Measurements from ENCODE around the gene MAB21L3. TPM values are rescaled to one million over a fixed set of nuclear protein-coding genes. Genes with fewer than 3 reads are reported as not detected.

Gene MAB21L3
- total and polyA plus RNA-seq, 2 donors (not counting 3 experiments of a cell fraction or from before 2014, with no cell fraction given), result not detected

GRCh38 chr1:116123837-116124533 is 12.8 kb downstream of the MAB21L3 start:
- H4K20me1 ChIP-seq (replicated peaks; ENCODE audit: control insufficient read depth, extremely low read depth, insufficient read depth, low read length), result no peaks in the 10 kb centered on the region
- no peaks in the 10 kb centered on the region for H3K36me3 ChIP-seq (ENCODE audit: control insufficient read depth in 2 of 2, extremely low read depth in 1 of 2, insufficient read depth in 2 of 2, low read length in 2 of 2)
- TF ChIP-seq POLR2AphosphoS5 (IDR thresholded peaks at IDR 0.05; ENCODE audit: insufficient read depth, low read depth, low read length), result no peak
- no peak for TF ChIP-seq CTCF (IDR thresholded peaks at IDR 0.05; ENCODE audit: extremely low read depth in 1 of 2, insufficient read depth in 1 of 2, low read depth in 1 of 2, low read length in 2 of 2)
- no peaks in the 10 kb centered on the region for H3K9me3 ChIP-seq (replicated peaks; ENCODE audit: control insufficient read depth, insufficient read depth, low read length)
- ChIA-PET POLR2A (no interaction called here), CTCF (interaction anchor here (1.7 to 3.1 kb wide), 2 partner anchors 15 to 361 kb away, joined by 4 to 12 read pairs; no protein-coding TSS in a partner anchor)
- no peak overlapping the region for H3K9ac ChIP-seq (replicated peaks; ENCODE audit: extremely low read depth, insufficient read depth, low read length)
- no peak overlapping the region for H2AFZ ChIP-seq (ENCODE audit: low read depth, low read length)
- FAIRE-seq, result no peak
- no peaks in the 10 kb centered on the region for H3K9me1 ChIP-seq (replicated peaks; ENCODE audit: control insufficient read depth, extremely low read depth, insufficient read depth, low read length)
- intact Hi-C loops (cut with micrococcal nuclease), result no loop called here
- no peak overlapping the region for H3K27ac ChIP-seq (ENCODE audit: insufficient read depth, low read depth, low read length)
- peaks cover 0 to 4% of the 10 kb centered on the region in 2 experiments for H3K27me3 ChIP-seq (ENCODE audit: control insufficient read depth in 2 of 2, insufficient read depth in 2 of 2, low read length in 2 of 2)
- BruUV-seq (replicated peaks), result no TSS peak
- H3K79me2 ChIP-seq (ENCODE audit: control insufficient read depth, insufficient read depth, low read length), result no peaks in the 10 kb centered on the region
- no peak for DNase-seq (ENCODE audit: low read depth, low spot score)
- no peak overlapping the region for H3K4me3 ChIP-seq (replicated peaks in 1 of 3; ENCODE audit: insufficient read depth in 1 of 3, low read depth in 1 of 3, low read length in 3 of 3)
- dilution Hi-C loops (cut with MboI; ENCODE audit: extremely low pct_ligation_motif_present, low sequenced_read_pairs), result no loop called here
- H3K4me1 ChIP-seq (ENCODE audit: control insufficient read depth, extremely low read depth, insufficient read depth, low read length), result no peaks in the 10 kb centered on the region
- no peak overlapping the region for H3K4me2 ChIP-seq (ENCODE audit: insufficient read depth, low read length)

- H3K9me3 ChIP-seq (replicated peaks; ENCODE audit: control insufficient read depth, insufficient read depth, low read length), result no peaks in the 10 kb centered on the region
- H3K4me3 ChIP-seq (replicated peaks in 1 of 3; ENCODE audit: insufficient read depth in 1 of 3, low read depth in 1 of 3, low read length in 3 of 3), result no peak overlapping the region
- H3K9ac ChIP-seq (replicated peaks; ENCODE audit: extremely low read depth, insufficient read depth, low read length), result no peak overlapping the region
- BruUV-seq (replicated peaks), result no TSS peak
- H3K9me1 ChIP-seq (replicated peaks; ENCODE audit: control insufficient read depth, extremely low read depth, insufficient read depth, low read length), result no peaks in the 10 kb centered on the region
- H3K27me3 ChIP-seq (ENCODE audit: control insufficient read depth in 2 of 2, insufficient read depth in 2 of 2, low read length in 2 of 2), result peaks cover 4 to 6% of the 10 kb centered on the region in 2 experiments
- H3K4me1 ChIP-seq (ENCODE audit: control insufficient read depth, extremely low read depth, insufficient read depth, low read length), result no peaks in the 10 kb centered on the region
- no peak for TF ChIP-seq FOS (IDR thresholded peaks at IDR 0.05; ENCODE audit: borderline replicate concordance, insufficient read depth, low read length)
- TF ChIP-seq CTCF (IDR thresholded peaks at IDR 0.05; ENCODE audit: extremely low read depth in 1 of 2, insufficient read depth in 1 of 2, low read depth in 1 of 2, low read length in 2 of 2), result no peak
- no peak for TF ChIP-seq POLR2AphosphoS5 (IDR thresholded peaks at IDR 0.05; ENCODE audit: insufficient read depth, low read depth, low read length)
- no peak for TF ChIP-seq MYC (IDR thresholded peaks at IDR 0.05; ENCODE audit: low read depth, low read length)
- TF ChIP-seq MAX (IDR thresholded peaks at IDR 0.05; ENCODE audit: insufficient read depth, insufficient read length), result no peak
- no peak for TF ChIP-seq GATA2 (IDR thresholded peaks at IDR 0.05; ENCODE audit: insufficient read depth, insufficient read length, low read depth, low read length)
- no peak overlapping the region for H3K4me2 ChIP-seq (ENCODE audit: insufficient read depth, low read length)
- H3K36me3 ChIP-seq (ENCODE audit: control insufficient read depth in 2 of 2, extremely low read depth in 1 of 2, insufficient read depth in 2 of 2, low read length in 2 of 2), result no peaks in the 10 kb centered on the region
- no peaks in the 10 kb centered on the region for H3K79me2 ChIP-seq (ENCODE audit: control insufficient read depth, insufficient read depth, low read length)
- FAIRE-seq, result no peak
- H3K27ac ChIP-seq (ENCODE audit: insufficient read depth, low read depth, low read length), result no peak overlapping the region
- POLR2A ChIA-PET, result no interaction called here
- intact Hi-C loops (cut with micrococcal nuclease), result no loop called here
- CTCF ChIA-PET, result interaction anchor here (1.0 to 1.7 kb wide), 2 partner anchors 13 to 373 kb away, joined by 4 to 5 read pairs; no protein-coding TSS in a partner anchor
- dilution Hi-C loops (cut with MboI; ENCODE audit: extremely low pct_ligation_motif_present, low sequenced_read_pairs), result no loop called here
- no peaks in the 10 kb centered on the region for H4K20me1 ChIP-seq (replicated peaks; ENCODE audit: control insufficient read depth, extremely low read depth, insufficient read depth, low read length)
- H2AFZ ChIP-seq (ENCODE audit: low read depth, low read length), result no peak overlapping the region
- DNase-seq (ENCODE audit: low read depth, low spot score), result no peak
Measured at GRCh38 chr1:116125758-116126157, 14.6 kb downstream of the MAB21L3 start.

All from endothelial cell of umbilical vein (primary cell).